Gastroesophageal sphincter (tissue), 4 donors: ENCODE results near the gene PFKFB4. TPM values are rescaled to one million over a fixed set of nuclear protein-coding genes. Genes with fewer than 3 reads are reported as not detected.

Source experiments
- ATAC-seq: fragments of 150-250 bp; one replicate; pipeline ENCODE4 v1.9.1; 2016; ENCODE audit warnings: mild to moderate bottlenecking, moderate library complexity
- H3K27ac ChIP-seq, 4 donors: fragments of 200-600 bp; sonication (generic) in 3 of 4; 1 replicate in 3 of 4; 2 replicates in 1 of 4; pipeline ENCODE4 v1.5.1; 2016 to 2019
- H3K27me3 ChIP-seq: fragments of 200-600 bp; sonication (generic); one replicate; pipeline ENCODE4 v1.5.1; 2019
- H3K36me3 ChIP-seq, 2 donors: fragments of 200-600 bp; sonication (generic); one replicate each; pipeline ENCODE4 v1.5.1; 2019; ENCODE audit warnings: control low read depth in 1 of 2
- H3K4me1 ChIP-seq, 3 donors: fragments of 200-600 bp; sonication (generic); 1 replicate in 2 of 3; 2 replicates in 1 of 3; pipeline ENCODE4 v1.5.1; 2016 to 2019; ENCODE audit warnings: control low read depth in 2 of 3
- H3K4me3 ChIP-seq, 2 donors: fragments of 200-600 bp; sonication (generic); one replicate each; pipeline ENCODE4 v1.5.1; 2019; ENCODE audit warnings: mild to moderate bottlenecking in 1 of 2, moderate library complexity in 1 of 2
- H3K9me3 ChIP-seq, 3 donors: fragments of 200-600 bp; sonication (generic); one replicate each; pipeline ENCODE4 v1.5.1; 2017 to 2019; ENCODE audit warnings: control low read depth in 2 of 3
- CTCF ChIP-seq, 4 experiments: fragments of 200-600 bp in 2 of 4; fragments of 450-650 bp in 2 of 4; sonication (generic) in 1 of 4; IDR thresholded peaks; one replicate each; pipeline ENCODE4 v1.5.1; 2017 to 2019; ENCODE audit warnings: antibody characterized with exemption in 4 of 4, mild to moderate bottlenecking in 2 of 4, moderate library complexity in 2 of 4
- EP300 ChIP-seq: sonication (generic); formaldehyde crosslinking; IDR thresholded peaks from one replicate; pipeline ENCODE4 v1.6.1; 2017; ENCODE audit warnings: antibody characterized with exemption, mild to moderate bottlenecking
- POLR2A ChIP-seq, 2 donors: fragments of 450-650 bp; IDR thresholded peaks; one replicate each; pipeline ENCODE4 v1.6.1; 2017; ENCODE audit warnings: antibody characterized with exemption in 2 of 2, mild to moderate bottlenecking in 2 of 2, moderate library complexity in 1 of 2
- POLR2AphosphoS5 ChIP-seq: sonication (generic); formaldehyde crosslinking; IDR thresholded peaks from one replicate; pipeline ENCODE4 v1.6.1; 2017; ENCODE audit warnings: antibody characterized with exemption
- WGBS, 2 donors: methylation state at CpG; one replicate each; pipeline ENCODE4 v1.1.5; 2018; ENCODE audit warnings: low coverage in 1 of 2; 5-methylcytosine and 5-hydroxymethylcytosine counted together
- total RNA-seq, 4 donors: library from RNA; depleted of rRNA; stranded (reverse); fragments of >200 nt; gene quantifications; one replicate each; pipeline ENCODE4 v1.1.0, GENCODE V29; 2016

PFKFB4 gene
- total RNA-seq, 4 donors from 2014 or later = 1.8 to 2.9 (median 2.4) TPM

- WGBS, 2 donors = 8% methylated on average over 5 of the region's 5 CpGs; no CpG with 5 or more reads in 1 of the 2 donors
- H3K36me3 ChIP-seq = no peaks in the 10 kb centered on the region
- peaks cover 0 to 56% (median 21%) of the 10 kb centered on the region in 3 donors for H3K4me1 ChIP-seq
- no peaks in the 10 kb centered on the region for H3K9me3 ChIP-seq
- peak overlapping the region in 3 of 4 donors; percentile 79 to 81 (median 81) for H3K27ac ChIP-seq
- no peak for ATAC-seq
- TF ChIP-seq POLR2A (IDR thresholded peaks at IDR 0.05) (no peak), POLR2AphosphoS5 (no peak), EP300 (no peak), CTCF (IDR thresholded peaks at IDR 0.05) (no peak)
- no peaks in the 10 kb centered on the region for H3K27me3 ChIP-seq
- peak overlapping the region; percentile 15 to 46 for H3K4me3 ChIP-seq
Observed at GRCh38 chr3:48560648-48561018, 4.0 kb upstream of the PFKFB4 start.

GRCh38 chr3:48558493-48559134, 2.0 kb upstream of the PFKFB4 start:
- H3K4me3 ChIP-seq = no peak overlapping the region
- peak overlapping the region in 3 of 4 donors; percentile 79 to 81 (median 81) for H3K27ac ChIP-seq
- WGBS, 2 donors = 71 to 76% methylated on average over 5 to 6 of the region's 6 CpGs
- ATAC-seq = no peak
- TF ChIP-seq CTCF (IDR thresholded peaks at IDR 0.05) (peak in 1 of 4 experiments; percentile 10), EP300 (no peak)
- H3K27me3 ChIP-seq = no peaks in the 10 kb centered on the region
- no peaks in the 10 kb centered on the region for H3K9me3 ChIP-seq
- peaks cover 0 to 62% (median 21%) of the 10 kb centered on the region in 3 donors for H3K4me1 ChIP-seq
- H3K36me3 ChIP-seq = no peaks in the 10 kb centered on the region

- no peak for ATAC-seq
- 13 to 65% methylated on average over 3 to 13 of the region's 29 CpGs for whole genome bisulfite sequencing, 2 donors
- H3K27me3 ChIP-seq = no peaks in the 10 kb centered on the region
- TF ChIP-seq CTCF (IDR thresholded peaks at IDR 0.05) = no peak
- TF ChIP-seq POLR2AphosphoS5 = no peak
- no peak for TF ChIP-seq EP300
- TF ChIP-seq POLR2A (IDR thresholded peaks at IDR 0.05) = peak in 1 of 2 donors; percentile 15
- peak overlapping the region in 3 of 4 donors; percentile 67 to 81 (median 74) for H3K27ac ChIP-seq
- H3K9me3 ChIP-seq = no peaks in the 10 kb centered on the region
- H3K4me3 ChIP-seq = peak overlapping the region; percentile 31 to 55
- peaks cover 0 to 58% (median 20%) of the 10 kb centered on the region in 3 donors for H3K4me1 ChIP-seq
- H3K36me3 ChIP-seq = no peaks in the 10 kb centered on the region
Observed at GRCh38 chr3:48555949-48556795, 431 bp downstream of the PFKFB4 start.

GRCh38 chr3:48555231-48555948, 1.2 kb downstream of the PFKFB4 start:
- no peak overlapping the region for H3K27ac ChIP-seq
- 85 to 93% methylated on average over 4 to 7 of the region's 10 CpGs for WGBS, 2 donors
- ATAC-seq = no peak

More at GRCh38 chr3:48555231-48555948, 1.2 kb downstream of the PFKFB4 start:
- TF ChIP-seq EP300 (no peak), CTCF (IDR thresholded peaks at IDR 0.05) (no peak), POLR2AphosphoS5 (no peak), POLR2A (IDR thresholded peaks at IDR 0.05) (no peak)
- peaks cover 0 to 50% (median 12%) of the 10 kb centered on the region in 3 donors for H3K4me1 ChIP-seq
- H3K9me3 ChIP-seq = no peaks in the 10 kb centered on the region
- no peak overlapping the region for H3K4me3 ChIP-seq
- H3K27me3 ChIP-seq = no peaks in the 10 kb centered on the region
- H3K36me3 ChIP-seq = no peaks in the 10 kb centered on the region
